ENCODE data around the gene CD83.

GRCh38 chr6:14130435-14131075 is 13.0 kb downstream of the CD83 start:
- TF ChIP-seq, protein P1, sequence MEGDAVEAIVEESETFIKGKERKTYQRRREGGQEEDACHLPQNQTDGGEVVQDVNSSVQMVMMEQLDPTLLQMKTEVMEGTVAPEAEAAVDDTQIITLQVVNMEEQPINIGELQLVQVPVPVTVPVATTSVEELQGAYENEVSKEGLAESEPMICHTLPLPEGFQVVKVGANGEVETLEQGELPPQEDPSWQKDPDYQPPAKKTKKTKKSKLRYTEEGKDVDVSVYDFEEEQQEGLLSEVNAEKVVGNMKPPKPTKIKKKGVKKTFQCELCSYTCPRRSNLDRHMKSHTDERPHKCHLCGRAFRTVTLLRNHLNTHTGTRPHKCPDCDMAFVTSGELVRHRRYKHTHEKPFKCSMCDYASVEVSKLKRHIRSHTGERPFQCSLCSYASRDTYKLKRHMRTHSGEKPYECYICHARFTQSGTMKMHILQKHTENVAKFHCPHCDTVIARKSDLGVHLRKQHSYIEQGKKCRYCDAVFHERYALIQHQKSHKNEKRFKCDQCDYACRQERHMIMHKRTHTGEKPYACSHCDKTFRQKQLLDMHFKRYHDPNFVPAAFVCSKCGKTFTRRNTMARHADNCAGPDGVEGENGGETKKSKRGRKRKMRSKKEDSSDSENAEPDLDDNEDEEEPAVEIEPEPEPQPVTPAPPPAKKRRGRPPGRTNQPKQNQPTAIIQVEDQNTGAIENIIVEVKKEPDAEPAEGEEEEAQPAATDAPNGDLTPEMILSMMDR (conservative IDR thresholded peaks at IDR 0.05; ENCODE audit: low read depth, low read length) = no peak
- no peak for TF ChIP-seq EZH2phosphoT487 (IDR thresholded peaks at IDR 0.05; ENCODE audit: borderline replicate concordance, low read length)
